Inferior parietal cortex (tissue), 1 donor: ENCODE measurements around the gene APCDD1.
A peak's percentile ranks its signal among the peaks of the same experiment; 100 is the strongest.

Experiments
- DNase-seq: peaks from one replicate; pipeline ENCODE4 v3.0.0-alpha.2; 2016; ENCODE audit errors: extremely low spot score

Gene APCDD1

DNA sequence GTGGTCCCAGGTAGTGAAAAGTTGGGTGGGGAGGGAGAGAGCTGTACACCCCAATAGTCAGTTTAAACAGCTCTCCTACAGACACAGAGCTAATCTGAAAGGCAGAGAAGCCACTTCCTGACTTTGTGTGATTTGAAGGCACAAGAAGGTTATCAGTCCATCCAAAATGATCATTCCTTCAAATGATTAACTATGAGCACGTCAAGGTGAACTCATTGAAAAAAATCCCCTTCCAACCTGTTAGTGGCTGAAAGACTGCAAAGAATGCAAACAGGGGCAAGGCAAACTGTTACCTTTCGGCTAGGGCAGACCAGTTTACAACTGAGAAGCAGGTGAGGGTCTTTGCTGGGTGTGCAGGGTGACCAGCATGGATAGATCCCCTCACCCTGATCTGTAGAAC is 22.8 kb upstream of the APCDD1 start:
- no peak for DNase-seq

- no peak for DNase-seq
Observed at GRCh38 chr18:10432781-10433180, 21.7 kb upstream of the APCDD1 start.

DNA sequence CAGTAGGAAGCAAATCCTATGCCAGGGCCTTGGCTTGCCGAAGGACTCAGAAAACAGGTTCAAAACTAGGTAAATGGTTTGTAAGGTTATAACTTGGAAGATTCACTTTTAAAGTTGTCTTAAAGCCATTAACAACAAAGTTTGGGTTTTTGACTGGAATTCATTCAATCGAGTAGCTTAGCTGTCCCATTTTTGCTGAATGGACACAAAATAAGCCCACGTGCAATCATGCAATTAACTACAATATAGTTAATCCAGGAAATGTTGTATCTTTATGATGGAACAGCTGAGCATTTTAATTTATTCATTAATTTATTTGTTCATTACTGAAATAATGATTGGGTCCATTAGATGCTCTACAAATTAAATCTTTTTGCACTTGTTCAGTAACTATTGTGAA is 18.3 kb upstream of the APCDD1 start:
- no peak for DNase-seq

DNA sequence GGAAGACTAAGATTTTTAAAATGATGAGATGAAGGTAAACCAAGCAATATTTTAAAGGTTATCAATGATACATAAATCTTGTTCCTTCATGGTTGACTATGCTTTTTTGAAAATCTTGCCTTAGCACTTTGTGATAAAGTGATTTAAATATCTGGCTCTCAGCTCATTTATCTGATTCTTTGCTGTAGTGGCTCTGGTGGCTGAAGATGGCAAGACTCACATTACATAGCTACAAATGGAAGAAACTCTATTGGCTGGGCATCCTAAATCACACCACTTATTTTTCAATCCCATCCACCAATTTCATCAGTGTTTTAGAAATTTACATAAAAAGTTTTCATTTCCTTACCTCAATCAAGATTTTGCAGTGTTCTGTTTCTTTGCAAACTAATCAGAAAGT is 16.6 kb upstream of the APCDD1 start:
- DNase-seq = no peak

- DNase-seq = no peak
Observed at GRCh38 chr18:10439898-10440297, 14.5 kb upstream of the APCDD1 start.

GRCh38 chr18:10440884-10441283 is 13.6 kb upstream of the APCDD1 start:
- no peak for DNase-seq

GRCh38 chr18:10441472-10441871 is 13.0 kb upstream of the APCDD1 start:
- no peak for DNase-seq

GRCh38 chr18:10442551-10442971 is 11.9 kb upstream of the APCDD1 start:
- DNase-seq = peak; percentile 80

DNA sequence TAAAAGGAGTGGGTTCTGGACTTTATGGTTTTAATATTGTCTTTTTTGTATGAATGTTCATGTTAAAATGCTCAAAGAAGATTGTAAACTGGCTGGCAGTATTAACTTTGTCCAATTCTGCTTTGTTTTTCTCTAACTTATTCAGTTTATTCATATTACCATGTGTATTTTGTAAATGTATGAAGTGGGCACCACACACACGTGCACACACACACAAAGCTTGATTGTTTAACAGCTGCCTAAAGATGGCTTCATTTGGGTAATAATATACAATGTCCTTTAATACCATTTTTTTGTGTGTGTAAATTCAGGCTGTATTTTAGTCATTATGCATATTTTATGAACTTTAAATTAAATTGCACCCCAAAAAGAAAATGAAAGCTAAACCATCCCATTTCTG is 11.4 kb upstream of the APCDD1 start:
- DNase-seq = no peak

DNA sequence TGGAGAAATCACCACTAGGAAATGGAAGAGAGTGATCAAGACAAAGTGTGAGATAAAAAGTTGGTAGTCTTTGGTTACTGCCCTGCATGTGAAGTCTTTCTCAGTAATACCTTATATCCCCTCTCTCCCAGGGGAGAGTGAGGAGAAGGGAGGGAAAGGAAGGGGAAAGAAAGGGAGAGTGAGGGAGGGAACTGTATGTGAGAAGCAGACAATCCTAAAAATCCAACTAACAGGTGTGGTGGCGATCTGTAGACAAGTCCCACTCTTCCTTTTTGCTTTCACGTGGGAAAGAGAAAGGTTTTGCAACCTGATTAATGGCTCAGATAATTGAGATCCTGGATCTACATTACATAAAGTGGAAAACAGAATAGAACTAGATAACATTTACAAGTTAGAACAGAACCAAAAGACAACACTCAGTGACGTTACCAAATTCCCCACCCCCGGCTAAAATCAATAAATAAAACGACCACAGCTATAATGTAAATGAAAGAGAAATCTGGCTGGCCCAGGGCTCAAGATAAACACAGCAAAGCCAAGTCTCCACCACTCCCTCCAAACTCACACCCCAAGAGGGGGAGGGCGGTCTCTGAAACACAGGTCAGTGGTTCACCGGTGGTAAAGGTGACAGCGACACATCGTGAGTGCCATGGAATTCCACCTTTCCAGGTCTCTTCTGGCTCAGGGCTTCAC is 10.0 kb upstream of the APCDD1 start:
- DNase-seq = no peak

GRCh38 chr18:10449396-10449795 is 5.0 kb upstream of the APCDD1 start:
- DNase-seq = no peak

- DNase-seq = no peak
Observed at GRCh38 chr18:10450986-10451385, 3.4 kb upstream of the APCDD1 start.

DNA sequence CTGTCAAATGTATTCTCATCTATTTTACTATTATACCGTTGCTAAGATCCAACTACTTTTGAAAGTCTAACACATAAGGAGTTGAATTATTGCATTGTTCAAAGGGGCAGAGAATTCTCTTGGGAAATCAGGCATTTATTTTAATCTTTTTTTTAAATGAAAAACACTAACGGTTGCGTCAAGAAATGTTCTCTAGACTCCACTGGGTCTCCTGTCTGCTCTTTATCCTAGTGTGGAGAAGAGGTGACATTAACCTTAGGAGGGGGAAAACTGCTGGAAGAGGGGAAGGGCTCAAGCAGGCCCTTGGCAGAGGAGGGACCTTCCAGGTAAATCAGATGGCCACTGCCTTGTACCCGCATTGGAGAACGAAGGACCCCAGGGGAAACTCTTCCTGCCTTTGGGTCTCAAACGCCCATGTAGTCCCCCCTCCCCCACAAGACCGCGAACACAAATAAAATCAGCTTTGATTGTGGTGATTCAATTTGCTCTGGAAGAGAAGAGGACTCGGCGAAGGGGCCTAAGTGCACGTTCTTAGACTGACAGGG is 1.1 kb upstream of the APCDD1 start:
- no peak for DNase-seq

- no peak for DNase-seq
Observed at GRCh38 chr18:10454681-10455557, 484 bp downstream of the APCDD1 start.

GRCh38 chr18:10455726-10456453 is 1.5 kb downstream of the APCDD1 start:
- DNase-seq = no peak

DNA sequence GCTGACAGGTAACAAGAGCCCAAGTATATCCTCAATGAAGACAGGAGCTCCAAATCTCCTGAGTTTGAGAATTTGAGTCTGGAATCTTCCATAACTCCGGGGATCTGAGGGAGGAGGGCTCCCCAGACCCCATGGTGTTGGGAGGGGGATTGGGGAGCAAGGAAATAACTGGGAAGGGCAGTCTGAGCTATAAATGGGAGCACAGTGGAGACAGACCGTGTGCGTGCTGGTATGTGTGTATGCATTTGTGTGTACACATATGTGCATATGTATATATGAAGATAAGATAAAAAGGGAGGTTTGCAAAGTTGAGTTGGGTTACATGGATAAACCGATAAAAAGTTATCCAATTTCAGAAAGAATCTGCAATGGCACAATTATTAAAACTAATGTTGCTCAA is 2.3 kb downstream of the APCDD1 start:
- DNase-seq = no peak

DNA sequence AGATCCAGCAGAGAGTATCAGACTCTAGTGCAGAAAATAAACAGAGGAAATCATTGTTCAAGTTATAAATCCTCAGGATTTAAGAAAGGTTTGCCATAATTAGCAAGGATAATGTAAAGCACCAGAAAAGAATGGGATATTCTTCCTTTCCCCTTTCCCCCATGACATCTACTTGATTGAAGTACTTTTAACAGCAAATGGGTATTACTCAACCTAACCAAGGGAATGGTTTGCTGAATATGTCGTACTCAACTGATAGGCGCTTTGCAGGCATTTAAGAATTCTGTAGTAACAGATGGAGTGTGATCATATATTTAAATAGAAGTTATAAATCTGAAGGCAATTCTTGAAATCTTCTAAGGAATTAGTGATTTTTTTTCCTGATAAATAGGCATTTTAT is 2.7 kb downstream of the APCDD1 start:
- DNase-seq = no peak

DNA sequence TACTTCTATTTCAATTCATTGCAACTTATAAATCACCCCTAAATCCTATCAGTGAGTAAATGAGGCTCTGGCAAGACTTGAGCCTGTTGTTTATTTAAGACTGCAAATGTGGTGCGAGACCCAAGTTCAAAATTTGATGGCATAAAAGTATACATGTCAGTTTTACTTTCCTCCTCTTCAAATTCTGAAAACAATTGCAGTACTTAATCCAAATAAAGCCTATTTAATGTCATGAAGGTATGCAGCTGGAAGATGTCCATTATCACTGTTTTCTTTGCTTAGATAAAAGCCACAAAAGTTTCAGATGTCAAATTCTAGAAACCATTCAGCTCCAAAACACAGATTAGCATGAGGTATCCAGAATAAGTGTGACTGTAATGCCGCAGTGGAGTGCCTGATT is 3.3 kb downstream of the APCDD1 start:
- DNase-seq = no peak

DNA sequence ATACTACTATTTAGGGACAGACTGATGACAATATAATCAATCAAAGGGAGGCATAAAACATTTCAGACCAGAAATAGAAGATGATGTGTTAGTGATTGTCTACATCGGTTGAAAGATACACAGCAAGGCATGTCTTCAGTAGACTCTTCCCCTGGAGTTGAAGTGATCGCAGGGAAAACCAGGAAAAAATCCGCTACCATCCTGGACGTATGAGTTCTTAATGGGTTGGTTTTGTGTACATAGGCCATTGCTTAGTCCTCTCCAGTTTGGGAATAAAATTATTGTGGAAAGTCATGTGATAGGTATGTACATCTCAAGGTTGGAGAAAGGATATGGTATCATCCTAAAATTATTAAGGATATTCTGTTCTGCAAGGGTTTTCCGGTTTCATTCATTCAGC is 4.3 kb downstream of the APCDD1 start:
- DNase-seq = no peak

DNA sequence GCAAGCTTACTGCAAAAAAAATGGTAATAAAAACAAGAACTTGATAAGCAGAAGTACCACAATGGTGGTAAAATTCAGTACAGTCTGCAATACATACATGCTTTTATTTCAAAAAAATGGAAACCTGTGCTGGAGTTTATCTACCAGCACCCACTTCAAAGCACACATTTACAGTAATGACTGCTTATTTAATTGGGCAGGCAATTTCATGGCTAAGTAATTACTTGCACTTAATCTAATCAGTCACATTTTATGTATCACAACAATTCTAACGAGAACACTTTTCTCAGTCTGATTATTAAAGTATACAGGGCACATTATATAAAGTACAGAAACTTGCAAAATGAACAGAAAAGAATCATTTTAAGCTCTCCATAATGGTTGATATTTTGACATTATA is 5.2 kb downstream of the APCDD1 start:
- no peak for DNase-seq

GRCh38 chr18:10460414-10461018 is 6.1 kb downstream of the APCDD1 start:
- no peak for DNase-seq

DNA sequence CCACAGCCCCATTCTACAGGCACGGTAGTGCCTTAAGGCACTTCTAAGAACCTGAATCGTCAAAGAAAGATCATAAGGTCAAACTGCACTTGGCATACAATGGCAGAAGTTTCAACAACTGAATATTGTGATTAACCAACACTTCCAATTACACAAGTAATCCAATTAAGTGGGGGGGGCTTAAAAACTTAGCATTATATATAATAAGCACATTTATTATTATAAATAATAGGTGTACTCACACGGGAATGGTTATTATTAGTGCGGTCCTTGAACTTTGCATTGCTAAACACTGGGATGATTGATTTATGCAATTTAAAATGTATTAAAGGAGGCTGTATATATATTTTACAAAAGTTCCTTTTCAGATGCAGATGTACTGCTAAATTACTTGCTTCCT is 7.6 kb downstream of the APCDD1 start:
- DNase-seq = no peak
